Neural progenitor cell (in vitro differentiated cells): ENCODE measurements around the gene INO80C. TPM values are rescaled to one million over a fixed set of nuclear protein-coding genes. Genes with fewer than 3 reads are reported as not detected.

Experiments used
- DNase-seq: peaks from one replicate; pipeline ENCODE4 v3.0.0-alpha.2; 2016; ENCODE audit warnings: low spot score
- H2AFZ ChIP-seq: fragments of 200-600 bp; sonication (generic); replicated peaks from 2 replicates; pipeline ENCODE4 v1.6.1; 2016; ENCODE audit warnings: antibody characterized with exemption
- H3F3A ChIP-seq: fragments of 200-600 bp; sonication (generic); 2 replicates; pipeline ENCODE4 v1.6.1; 2016; ENCODE audit warnings: antibody characterized with exemption, low read depth
- H3K27ac ChIP-seq: fragments of 200-600 bp; sonication (generic); 2 replicates; pipeline ENCODE4 v1.5.1; 2016; ENCODE audit warnings: mild to moderate bottlenecking
- H3K27me3 ChIP-seq: fragments of 200-600 bp; sonication (generic); 2 replicates; pipeline ENCODE4 v1.6.1; 2016; ENCODE audit warnings: mild to moderate bottlenecking, moderate library complexity
- H3K36me3 ChIP-seq: fragments of 200-600 bp; sonication (generic); 2 replicates; pipeline ENCODE4 v1.5.1; 2016
- H3K4me1 ChIP-seq: fragments of 200-600 bp; sonication (generic); 2 replicates; pipeline ENCODE4 v1.6.1; 2016; ENCODE audit warnings: mixed run types
- H3K4me2 ChIP-seq: fragments of 200-600 bp; sonication (generic); 2 replicates; pipeline ENCODE4 v1.6.1; 2016
- H3K4me3 ChIP-seq: fragments of 200-600 bp; sonication (generic); 2 replicates; pipeline ENCODE4 v1.5.1; 2016
- H3K79me2 ChIP-seq: fragments of 200-600 bp; sonication (generic); 2 replicates; pipeline ENCODE4 v1.6.1; 2016; ENCODE audit warnings: low read depth
- H3K9ac ChIP-seq: fragments of 200-600 bp; sonication (generic); 2 replicates; pipeline ENCODE4 v1.6.1; 2016
- H3K9me3 ChIP-seq: fragments of 200-600 bp; sonication (generic); 2 replicates; pipeline ENCODE4 v1.5.1; 2016; ENCODE audit warnings: low read depth
- H4K20me1 ChIP-seq: fragments of 200-600 bp; sonication (generic); 2 replicates; pipeline ENCODE4 v1.6.1; 2016; ENCODE audit warnings: low read depth
- H3K27ac Mint-ChIP-seq: 3 replicates; pipeline ENCODE4 v1.8.0; 2021; ENCODE audit warnings: mixed read lengths
- H3K27me3 Mint-ChIP-seq: 2 replicates; pipeline ENCODE4 v1.8.0; 2022; ENCODE audit warnings: low read depth, mild to moderate bottlenecking, inconsistent platforms, moderate library complexity, mixed read lengths; ENCODE audit not compliant: insufficient read depth
- H3K36me3 Mint-ChIP-seq: 3 replicates; pipeline ENCODE4 v1.8.0; 2021; ENCODE audit warnings: mixed read lengths
- H3K4me1 Mint-ChIP-seq: 3 replicates; pipeline ENCODE4 v1.8.0; 2021; ENCODE audit warnings: mixed read lengths
- H3K4me3 Mint-ChIP-seq: 3 replicates; pipeline ENCODE4 v1.8.0; 2021; ENCODE audit warnings: mild to moderate bottlenecking, moderate library complexity, mixed read lengths
- H3K9me3 Mint-ChIP-seq: 3 replicates; pipeline ENCODE4 v1.8.0; 2020; ENCODE audit warnings: mixed read lengths
- CTCF ChIP-seq: fragments of 200-600 bp; sonication (generic); IDR thresholded peaks from 2 replicates; pipeline ENCODE4 v1.5.1; 2017; ENCODE audit warnings: antibody characterized with exemption, mild to moderate bottlenecking
- EZH2 ChIP-seq: fragments of 200-600 bp; sonication (generic); IDR thresholded peaks from 2 replicates; pipeline ENCODE4 v1.6.1; 2017; ENCODE audit warnings: antibody characterized with exemption, mild to moderate bottlenecking, moderate library complexity
- EZH2phosphoT487 ChIP-seq: fragments of 200-600 bp; sonication (generic); IDR thresholded peaks from 2 replicates; pipeline ENCODE4 v1.6.1; 2017; ENCODE audit warnings: antibody characterized with exemption
- total RNA-seq: library from RNA; depleted of rRNA; stranded (reverse); fragments of >200 nt; gene quantifications from 2 replicates; pipeline ENCODE4 v1.2.3, GENCODE V29; 2015; ENCODE audit warnings: low replicate concordance

INO80C gene
- total RNA-seq, 1 donor from 2014 or later = 13.2 TPM

GRCh38 chr18:35441857-35442595, 55.7 kb downstream of the INO80C start:
- Histone ChIP-seq H3K9ac (no peak overlapping the region), H3K4me2 (no peak overlapping the region), H3K36me3 (no peaks in the 10 kb centered on the region), H2AFZ (no peak overlapping the region), H3K4me3 (no peak overlapping the region), H3K4me1 (no peaks in the 10 kb centered on the region), H3K9me3 (no peaks in the 10 kb centered on the region), H3K79me2 (no peaks in the 10 kb centered on the region), H4K20me1 (no peaks in the 10 kb centered on the region), H3K27ac (no peak overlapping the region), H3K27me3 (no peaks in the 10 kb centered on the region), H3F3A (no peaks in the 10 kb centered on the region)
- Mint-ChIP-seq H3K9me3 (no peaks in the 10 kb centered on the region), H3K36me3 (no peaks in the 10 kb centered on the region), H3K4me1 (peaks cover 11% of the 10 kb centered on the region), H3K4me3 (no peak overlapping the region), H3K27me3 (no peaks in the 10 kb centered on the region), H3K27ac (peak overlapping the region; percentile 28)
- no peak for DNase-seq
- TF ChIP-seq EZH2phosphoT487 = no peak
- TF ChIP-seq CTCF = no peak
- TF ChIP-seq EZH2 = no peak

GRCh38 chr18:35438480-35439234, 59.1 kb downstream of the INO80C start:
- Mint-ChIP-seq H3K27me3 (no peaks in the 10 kb centered on the region), H3K9me3 (no peaks in the 10 kb centered on the region), H3K4me1 (peaks cover 11% of the 10 kb centered on the region), H3K36me3 (no peaks in the 10 kb centered on the region), H3K27ac (peak overlapping the region; percentile 12), H3K4me3 (no peak overlapping the region)
- no peak overlapping the region for H2AFZ ChIP-seq
- no peak overlapping the region for H3K4me2 ChIP-seq
- no peaks in the 10 kb centered on the region for H4K20me1 ChIP-seq
- no peaks in the 10 kb centered on the region for H3K36me3 ChIP-seq
- H3K27ac ChIP-seq = no peak overlapping the region
- H3K9ac ChIP-seq = no peak overlapping the region
- no peaks in the 10 kb centered on the region for H3K4me1 ChIP-seq
- no peaks in the 10 kb centered on the region for H3F3A ChIP-seq
- no peak overlapping the region for H3K4me3 ChIP-seq
- no peaks in the 10 kb centered on the region for H3K27me3 ChIP-seq
- no peaks in the 10 kb centered on the region for H3K9me3 ChIP-seq
- no peak for DNase-seq
- TF ChIP-seq EZH2phosphoT487 (no peak), EZH2 (no peak), CTCF (no peak)
- no peaks in the 10 kb centered on the region for H3K79me2 ChIP-seq

GRCh38 chr18:35437836-35438235, 59.9 kb downstream of the INO80C start:
- Histone ChIP-seq H3K4me1 (no peaks in the 10 kb centered on the region), H3K36me3 (no peaks in the 10 kb centered on the region), H3K4me3 (no peak overlapping the region), H3K27me3 (no peaks in the 10 kb centered on the region), H3K79me2 (no peaks in the 10 kb centered on the region), H2AFZ (no peak overlapping the region), H4K20me1 (no peaks in the 10 kb centered on the region), H3K9me3 (no peaks in the 10 kb centered on the region), H3K27ac (no peak overlapping the region), H3K4me2 (no peak overlapping the region), H3F3A (no peaks in the 10 kb centered on the region), H3K9ac (no peak overlapping the region)
- Mint-ChIP-seq H3K4me1 (peaks cover 8% of the 10 kb centered on the region), H3K27me3 (no peaks in the 10 kb centered on the region), H3K4me3 (no peak overlapping the region), H3K36me3 (no peaks in the 10 kb centered on the region), H3K27ac (no peak overlapping the region), H3K9me3 (no peaks in the 10 kb centered on the region)
- no peak for DNase-seq
- TF ChIP-seq EZH2phosphoT487 (no peak), EZH2 (no peak), CTCF (no peak)
